Mesendoderm (in vitro differentiated cells): ENCODE data around the gene GRIN1.
"Not testable (repeated sequence)": the region's sequence is repeated elsewhere in the genome, so short reads cannot be mapped to it uniquely, and the experiment has no call there.

Experiments used
- DNase-seq: peaks from one replicate; pipeline ENCODE4 v3.0.0; 2013
- H2AK5ac ChIP-seq: 2 replicates; pipeline ENCODE4 v1.6.1; 2013; ENCODE audit warnings: low read length, inconsistent platforms
- H2BK120ac ChIP-seq: 2 replicates; pipeline ENCODE4 v1.6.1; 2013; ENCODE audit warnings: low read depth, mild to moderate bottlenecking, low read length, moderate library complexity, mixed read lengths
- H2BK15ac ChIP-seq: replicated peaks from 2 replicates; pipeline ENCODE4 v1.6.1; 2013; ENCODE audit warnings: low read depth, mild to moderate bottlenecking, moderate library complexity
- H2BK5ac ChIP-seq: 2 replicates; pipeline ENCODE4 v1.6.1; 2013; ENCODE audit warnings: low read length, inconsistent platforms
- H3K18ac ChIP-seq: 2 replicates; pipeline ENCODE4 v1.6.1; 2013; ENCODE audit warnings: mild to moderate bottlenecking, low read length, mixed read lengths
- H3K23ac ChIP-seq: one replicate; pipeline ENCODE4 v1.6.1; 2013; ENCODE audit warnings: low read length
- H3K27ac ChIP-seq: 2 replicates; pipeline ENCODE4 v1.5.1; 2013; ENCODE audit warnings: low read depth, mild to moderate bottlenecking, inconsistent platforms, low read length, moderate library complexity
- H3K27me3 ChIP-seq: 2 replicates; pipeline ENCODE4 v1.6.1; 2013; ENCODE audit warnings: low read length, control low read depth, mild to moderate bottlenecking, inconsistent platforms; ENCODE audit not compliant: insufficient read depth, poor library complexity
- H3K36me3 ChIP-seq: 2 replicates; pipeline ENCODE4 v1.6.1; 2013; ENCODE audit warnings: low read length, inconsistent platforms; ENCODE audit not compliant: control insufficient read depth, insufficient read depth
- H3K4ac ChIP-seq: one replicate; pipeline ENCODE4 v1.6.1; 2013; ENCODE audit warnings: low read depth, mild to moderate bottlenecking, low read length, moderate library complexity
- H3K4me1 ChIP-seq: 2 replicates; pipeline ENCODE4 v1.6.1; 2013; ENCODE audit warnings: low read depth, low read length, inconsistent platforms; ENCODE audit not compliant: control insufficient read depth
- H3K4me2 ChIP-seq: 2 replicates; pipeline ENCODE4 v1.6.1; 2013; ENCODE audit warnings: low read length
- H3K4me3 ChIP-seq: 2 replicates; pipeline ENCODE4 v1.5.1; 2013; ENCODE audit warnings: mild to moderate bottlenecking, low read length
- H3K56ac ChIP-seq: one replicate; pipeline ENCODE4 v1.6.1; 2013; ENCODE audit warnings: low read length
- H3K79me1 ChIP-seq: 2 replicates; pipeline ENCODE4 v1.6.1; 2013; ENCODE audit warnings: low read length, inconsistent platforms
- H3K79me2 ChIP-seq: 2 replicates; pipeline ENCODE4 v1.6.1; 2013; ENCODE audit warnings: mild to moderate bottlenecking, low read length; ENCODE audit not compliant: control insufficient read depth, insufficient read depth
- H3K9ac ChIP-seq: 2 replicates; pipeline ENCODE4 v1.6.1; 2013; ENCODE audit warnings: low read length, inconsistent platforms
- H4K5ac ChIP-seq: one replicate; pipeline ENCODE4 v1.6.1; 2013; ENCODE audit warnings: low read length
- H4K8ac ChIP-seq: one replicate; pipeline ENCODE4 v1.6.1; 2013; ENCODE audit warnings: low read depth, mild to moderate bottlenecking, control low read depth, low read length, moderate library complexity
- WGBS: extraction: QIAGEN DNeasy Blood & Tissue Kit; methylation state at CpG from one replicate; pipeline ENCODE4 v1.1.7; 2013; ENCODE audit warnings: low lambda C conversion rate, missing lambda C conversion rate; ENCODE audit not compliant: insufficient coverage; ENCODE audit errors: extremely low coverage; 5-methylcytosine and 5-hydroxymethylcytosine counted together

GRIN1 gene

GRCh38 chr9:137115394-137116026, 23.4 kb upstream of the GRIN1 start:
- peaks cover 15% of the 10 kb centered on the region for H3K27me3 ChIP-seq
- no peak overlapping the region for H3K4me2 ChIP-seq
- no peak for DNase-seq
- H3K79me1 ChIP-seq = no peaks in the 10 kb centered on the region
- no peaks in the 10 kb centered on the region for H3K79me2 ChIP-seq
- no peak overlapping the region for H2BK120ac ChIP-seq
- H3K4me1 ChIP-seq = no peaks in the 10 kb centered on the region
- H3K4ac ChIP-seq = no peak overlapping the region
- no peak overlapping the region for H3K27ac ChIP-seq
- H3K9ac ChIP-seq = no peak overlapping the region
- H3K56ac ChIP-seq = no peak overlapping the region
- H2BK15ac ChIP-seq = no peak overlapping the region
- H3K18ac ChIP-seq = no peak overlapping the region
- H2BK5ac ChIP-seq = no peak overlapping the region
- no peak overlapping the region for H4K5ac ChIP-seq
- H3K36me3 ChIP-seq = no peaks in the 10 kb centered on the region
- no CpG with 5 or more reads among the region's 21 CpGs for WGBS
- H3K4me3 ChIP-seq = no peak overlapping the region
- no peak overlapping the region for H2AK5ac ChIP-seq
- no peak overlapping the region for H4K8ac ChIP-seq
- H3K23ac ChIP-seq = no peak overlapping the region

- Histone ChIP-seq H4K8ac (no peak overlapping the region), H2AK5ac (no peak overlapping the region), H3K27me3 (peaks cover 15% of the 10 kb centered on the region), H3K9ac (no peak overlapping the region), H3K4me1 (no peaks in the 10 kb centered on the region), H3K18ac (no peak overlapping the region), H2BK15ac (no peak overlapping the region), H3K56ac (no peak overlapping the region), H3K27ac (no peak overlapping the region), H3K23ac (no peak overlapping the region), H3K79me1 (no peaks in the 10 kb centered on the region), H3K36me3 (no peaks in the 10 kb centered on the region), H2BK5ac (no peak overlapping the region), H3K4me2 (no peak overlapping the region), H3K79me2 (no peaks in the 10 kb centered on the region), H3K4ac (no peak overlapping the region), H2BK120ac (no peak overlapping the region), H4K5ac (no peak overlapping the region), H3K4me3 (no peak overlapping the region)
- no peak for DNase-seq
- no CpG with 5 or more reads among the region's 6 CpGs for WGBS
Observed at GRCh38 chr9:137116027-137116507, 22.9 kb upstream of the GRIN1 start.

GRCh38 chr9:137116728-137117127, 22.2 kb upstream of the GRIN1 start:
- no peak overlapping the region for H3K18ac ChIP-seq
- no peaks in the 10 kb centered on the region for H3K79me1 ChIP-seq
- H3K27me3 ChIP-seq = peaks cover 15% of the 10 kb centered on the region
- H4K5ac ChIP-seq = no peak overlapping the region
- WGBS = no CpG with 5 or more reads among the region's 17 CpGs
- no peak overlapping the region for H2BK5ac ChIP-seq
- DNase-seq = no peak
- no peaks in the 10 kb centered on the region for H3K4me1 ChIP-seq
- no peaks in the 10 kb centered on the region for H3K36me3 ChIP-seq
- no peak overlapping the region for H3K56ac ChIP-seq
- no peaks in the 10 kb centered on the region for H3K79me2 ChIP-seq
- no peak overlapping the region for H3K4ac ChIP-seq
- no peak overlapping the region for H4K8ac ChIP-seq
- no peak overlapping the region for H3K23ac ChIP-seq
- no peak overlapping the region for H2BK120ac ChIP-seq
- no peak overlapping the region for H2BK15ac ChIP-seq
- H3K4me2 ChIP-seq = no peak overlapping the region
- H3K4me3 ChIP-seq = no peak overlapping the region
- H3K27ac ChIP-seq = no peak overlapping the region
- H3K9ac ChIP-seq = no peak overlapping the region
- H2AK5ac ChIP-seq = no peak overlapping the region

GRCh38 chr9:137117269-137117731, 21.7 kb upstream of the GRIN1 start:
- Histone ChIP-seq H3K36me3 (no peaks in the 10 kb centered on the region), H4K8ac (no peak overlapping the region), H3K9ac (no peak overlapping the region), H3K79me2 (no peaks in the 10 kb centered on the region), H3K4me2 (no peak overlapping the region), H3K27me3 (peaks cover 15% of the 10 kb centered on the region), H3K4me1 (no peaks in the 10 kb centered on the region), H2BK120ac (no peak overlapping the region), H3K56ac (no peak overlapping the region), H3K18ac (no peak overlapping the region), H3K79me1 (no peaks in the 10 kb centered on the region), H3K4me3 (no peak overlapping the region), H2BK5ac (no peak overlapping the region), H2BK15ac (no peak overlapping the region), H4K5ac (no peak overlapping the region), H2AK5ac (no peak overlapping the region), H3K23ac (no peak overlapping the region), H3K27ac (no peak overlapping the region), H3K4ac (no peak overlapping the region)
- no CpG with 5 or more reads among the region's 15 CpGs for WGBS
- no peak for DNase-seq

GRCh38 chr9:137118092-137118603, 20.8 kb upstream of the GRIN1 start:
- not testable (repeated sequence) for H3K56ac ChIP-seq, H2BK5ac ChIP-seq, H3K18ac ChIP-seq, H3K27ac ChIP-seq, H2BK15ac ChIP-seq, H3K23ac ChIP-seq, H3K4me1 ChIP-seq, H4K8ac ChIP-seq, H3K4me2 ChIP-seq, H3K9ac ChIP-seq, H3K36me3 ChIP-seq, H3K4me3 ChIP-seq, H3K79me2 ChIP-seq, H3K79me1 ChIP-seq, H4K5ac ChIP-seq, H2AK5ac ChIP-seq, H2BK120ac ChIP-seq, H3K4ac ChIP-seq, DNase-seq
- H3K27me3 ChIP-seq = peaks cover 15% of the 10 kb centered on the region
- no CpG with 5 or more reads among the region's 12 CpGs for WGBS
